Mucosa of descending colon (tissue), 3 donors: ENCODE measurements around the gene ISG15. TPM values are rescaled to one million over a fixed set of nuclear protein-coding genes. Genes with fewer than 3 reads are reported as not detected.

Source experiments
- ATAC-seq: fragments of 200-7000 bp; cut with Tn5 transposase; one replicate; pipeline ENCODE4 v1.9.1; 2020; ENCODE audit warnings: mild to moderate bottlenecking, moderate library complexity
- DNase-seq, 3 donors: peaks; one replicate each; pipeline ENCODE4 v3.0.0-alpha.2; 2020
- H3K36me3 ChIP-seq: fragments of 200-600 bp; one replicate; pipeline ENCODE4 v1.8.0; 2021; ENCODE audit warnings: low read depth, mild to moderate bottlenecking
- H3K4me1 ChIP-seq: fragments of 200-600 bp; one replicate; pipeline ENCODE4 v1.8.0; 2021; ENCODE audit warnings: low read depth, mild to moderate bottlenecking
- H3K4me3 ChIP-seq: fragments of 200-600 bp; one replicate; pipeline ENCODE4 v1.8.0; 2021; ENCODE audit warnings: mild to moderate bottlenecking
- H3K9me3 ChIP-seq: fragments of 200-600 bp; one replicate; pipeline ENCODE4 v1.8.0; 2021; ENCODE audit warnings: mild to moderate bottlenecking
- CTCF ChIP-seq: fragments of 200-600 bp; IDR thresholded peaks from one replicate; pipeline ENCODE4 v1.8.0; 2022; ENCODE audit warnings: antibody characterized with exemption, mild to moderate bottlenecking
- intact Hi-C, 2 donors: fragments of 100-400 bp; cut with DNase I in 1 of 2; cut with micrococcal nuclease in 1 of 2; formaldehyde crosslinking; loops; one replicate each; pipeline versions ENCODE4 v1.11.0 to v1.11.1; 2022; cut with DNase I, micrococcal nuclease
- total RNA-seq, 3 donors: library from RNA; stranded (reverse); fragmentation: NEBNext Ultra II Directional in 2 of 3; extraction: Animal tissue kit (Norgen Biotek cat#: 25700) in 2 of 3; gene quantifications; one replicate each; pipeline versions ENCODE4 v1.2.1 to v1.2.4, GENCODE V29; 2021 to 2023
- donor health status: DM: no; HTN: no; CAD: no; lungs with moderate emphysema.
- donor health status: DM: no; HTN: no; CAD: no.
- donor health status: DM: no; HTN: yes; CAD: no.

Gene ISG15
- total RNA-seq, 3 donors from 2014 or later: 37.5 to 41.7 (median 38.7) TPM

- H3K9me3 ChIP-seq: no peaks in the 10 kb centered on the region
- TF ChIP-seq CTCF: no peak
- ATAC-seq (no peak), DNase-seq (no peak)
- no peaks in the 10 kb centered on the region for H3K36me3 ChIP-seq
- no peak overlapping the region for H3K4me3 ChIP-seq
- peaks cover 11% of the 10 kb centered on the region for H3K4me1 ChIP-seq
- intact Hi-C loops: no loop called here
Measured at GRCh38 chr1:1042835-1043234, 29.5 kb downstream of the ISG15 start.

GRCh38 chr1:1043411-1043810 is 30.1 kb downstream of the ISG15 start:
- Histone ChIP-seq H3K4me1 (peaks cover 11% of the 10 kb centered on the region), H3K36me3 (no peaks in the 10 kb centered on the region), H3K4me3 (no peak overlapping the region), H3K9me3 (no peaks in the 10 kb centered on the region)
- intact Hi-C loops: no loop called here
- ATAC-seq (no peak), DNase-seq (no peak)
- no peak for TF ChIP-seq CTCF

- H3K4me3 ChIP-seq: no peak overlapping the region
- peaks cover 11% of the 10 kb centered on the region for H3K4me1 ChIP-seq
- no peak for DNase-seq
- no peaks in the 10 kb centered on the region for H3K9me3 ChIP-seq
- TF ChIP-seq CTCF: no peak
- intact Hi-C loops: no loop called here
- ATAC-seq: no peak
- H3K36me3 ChIP-seq: no peaks in the 10 kb centered on the region
Measured at GRCh38 chr1:1043921-1044320, 30.6 kb downstream of the ISG15 start.

- ATAC-seq: no peak
- H3K4me3 ChIP-seq: no peak overlapping the region
- no peak for TF ChIP-seq CTCF
- no peaks in the 10 kb centered on the region for H3K9me3 ChIP-seq
- intact Hi-C loops: no loop called here
- peaks cover 11% of the 10 kb centered on the region for H3K4me1 ChIP-seq
- H3K36me3 ChIP-seq: no peaks in the 10 kb centered on the region
- no peak for DNase-seq
Measured at GRCh38 chr1:1044455-1045078, 31.3 kb downstream of the ISG15 start.

- no peak for ATAC-seq
- Histone ChIP-seq H3K9me3 (no peaks in the 10 kb centered on the region), H3K4me1 (peaks cover 5% of the 10 kb centered on the region), H3K36me3 (no peaks in the 10 kb centered on the region), H3K4me3 (no peak overlapping the region)
- no peak for DNase-seq
- no peak for TF ChIP-seq CTCF
- intact Hi-C loops: no loop called here
Measured at GRCh38 chr1:1045129-1045528, 31.8 kb downstream of the ISG15 start.

- Histone ChIP-seq H3K9me3 (no peaks in the 10 kb centered on the region), H3K36me3 (no peaks in the 10 kb centered on the region), H3K4me1 (no peaks in the 10 kb centered on the region), H3K4me3 (no peak overlapping the region)
- TF ChIP-seq CTCF: no peak
- intact Hi-C loops: no loop called here
- no peak for DNase-seq
- no peak for ATAC-seq
Measured at GRCh38 chr1:1046243-1046642, 32.9 kb downstream of the ISG15 start.
